Posterior vena cava (tissue), 2 donors: ENCODE results near the gene CNGB1. TPM values are rescaled to one million over a fixed set of nuclear protein-coding genes. Genes with fewer than 3 reads are reported as not detected.
"Not testable (repeated sequence)": the region's sequence is repeated elsewhere in the genome, so short reads cannot be mapped to it uniquely, and the experiment has no call there.

Source experiments
- DNase-seq: peaks from one replicate; pipeline ENCODE4 v3.0.0-alpha.2; 2020; ENCODE audit warnings: low spot score
- intact Hi-C, 2 donors: fragments of 100-400 bp; cut with DNase I; formaldehyde crosslinking; loops; one replicate each; pipeline versions ENCODE4 v1.14.1 to v1.14.2; 2022 to 2023
- total RNA-seq, 2 donors: library from RNA; stranded (reverse); fragmentation: NEBNext Ultra II Directional; extraction: Animal tissue kit (Norgen Biotek cat#: 25700); gene quantifications; one replicate each; pipeline ENCODE4 v1.2.1, GENCODE V29; 2021
- donor health status: DM: yes; HTN: yes; CAD: no.
- donor health status: DM: yes; HTN: yes; CAD: no.

Gene CNGB1
- total RNA-seq, 2 donors from 2014 or later: not detected

- peak; percentile 5 for DNase-seq
- intact Hi-C loops: no loop called here
Measured at GRCh38 chr16:57982385-57982784, 11.5 kb upstream of the CNGB1 start.

GRCh38 chr16:57981636-57982035 lies 10.7 kb upstream of the CNGB1 start:
- intact Hi-C loops: no loop called here

GRCh38 chr16:57979006-57979585 lies 8.2 kb upstream of the CNGB1 start:
- intact Hi-C loops: no loop called here
- DNase-seq: no peak

More at GRCh38 chr16:57981636-57982035, 10.7 kb upstream of the CNGB1 start:
- DNase-seq: no peak

- intact Hi-C loops, DNase-seq: not testable (repeated sequence)
Measured at GRCh38 chr16:57978070-57978465, 7.1 kb upstream of the CNGB1 start.

GRCh38 chr16:57977418-57978069 lies 6.6 kb upstream of the CNGB1 start:
- intact Hi-C loops: no loop called here
- no peak for DNase-seq

GRCh38 chr16:57976331-57976796 lies 5.4 kb upstream of the CNGB1 start:
- intact Hi-C loops: no loop called here
- DNase-seq: no peak

- no peak for DNase-seq
- intact Hi-C loops: no loop called here
Measured at GRCh38 chr16:57972306-57972705, 1.4 kb upstream of the CNGB1 start.

GRCh38 chr16:57971848-57972247 lies 920 bp upstream of the CNGB1 start:
- no peak for DNase-seq
- intact Hi-C loops: no loop called here

GRCh38 chr16:57970319-57970718 lies 609 bp downstream of the CNGB1 start:
- intact Hi-C loops: no loop called here
- DNase-seq: no peak

- intact Hi-C loops: no loop called here
- DNase-seq: no peak
Measured at GRCh38 chr16:57969451-57970123, 1.3 kb downstream of the CNGB1 start.

GRCh38 chr16:57967916-57968315 lies 3.0 kb downstream of the CNGB1 start:
- intact Hi-C loops: no loop called here
- no peak for DNase-seq

GRCh38 chr16:57966986-57967385 lies 3.9 kb downstream of the CNGB1 start:
- DNase-seq: no peak
- intact Hi-C loops: no loop called here

GRCh38 chr16:57966204-57966771 lies 4.6 kb downstream of the CNGB1 start:
- intact Hi-C loops: no loop called here
- DNase-seq: no peak

- no peak for DNase-seq
- intact Hi-C loops: no loop called here
Measured at GRCh38 chr16:57964157-57964700, 6.7 kb downstream of the CNGB1 start.

- no peak for DNase-seq
- intact Hi-C loops: no loop called here
Measured at GRCh38 chr16:57962756-57963155, 8.2 kb downstream of the CNGB1 start.

GRCh38 chr16:57962046-57962445 lies 8.9 kb downstream of the CNGB1 start:
- intact Hi-C loops: no loop called here
- DNase-seq: no peak

- intact Hi-C loops: no loop called here
- DNase-seq: no peak
Measured at GRCh38 chr16:57961538-57961937, 9.4 kb downstream of the CNGB1 start.

GRCh38 chr16:57960826-57961472 lies 10.0 kb downstream of the CNGB1 start:
- intact Hi-C loops: no loop called here
- no peak for DNase-seq

- intact Hi-C loops: no loop called here
- no peak for DNase-seq
Measured at GRCh38 chr16:57960310-57960709, 10.6 kb downstream of the CNGB1 start.

GRCh38 chr16:57959804-57960203 lies 11.1 kb downstream of the CNGB1 start:
- intact Hi-C loops: no loop called here
- DNase-seq: no peak
